Fibroblast of villous mesenchyme (primary cell): Measurements from ENCODE around the gene PSD2. TPM values are rescaled to one million over a fixed set of nuclear protein-coding genes. Genes with fewer than 3 reads are reported as not detected.
A peak's percentile ranks its signal among the peaks of the same experiment; 100 is the strongest.

Source experiments
- DNase-seq: peaks from one replicate; pipeline ENCODE4 v3.0.0-alpha.2; 2010; ENCODE audit warnings: low read depth
- H3K4me3 ChIP-seq: 2 replicates; pipeline ENCODE4 v1.5.1; 2011; ENCODE audit warnings: low read depth, mild to moderate bottlenecking, low read length
- total RNA-seq: library from RNA; depleted of rRNA; stranded (reverse); fragments of >200 nt; gene quantifications from 2 replicates; pipeline ENCODE4 v1.2.3, GENCODE V29; 2012
- TF ChIP-seq, protein P1 (sequence below): IDR thresholded peaks from 2 replicates; pipeline ENCODE4 v1.5.1; 2012; ENCODE audit warnings: low read depth, mild to moderate bottlenecking, low read length; ENCODE audit not compliant: insufficient read depth

The PSD2 gene
- total RNA-seq, 1 donor = not detected

DNA sequence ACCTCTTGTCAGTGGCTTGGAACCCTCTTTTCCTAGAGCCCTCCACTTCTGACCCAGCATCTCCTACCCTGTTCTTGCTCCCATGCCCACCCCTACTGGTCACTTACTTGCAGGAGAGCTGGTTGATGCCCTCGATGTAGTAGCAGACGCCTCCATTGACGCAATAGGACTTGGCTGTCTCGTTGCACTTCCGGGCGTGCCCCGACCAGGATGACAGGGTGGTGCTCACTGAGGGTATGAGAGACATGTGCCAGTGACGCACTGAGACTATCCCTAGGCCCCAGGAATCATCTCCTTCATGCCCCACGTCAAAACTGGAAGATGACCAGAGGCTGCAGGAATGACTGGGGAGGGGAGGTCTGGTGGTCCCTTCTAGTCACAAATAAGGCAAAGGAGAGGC is 76.0 kb downstream of the PSD2 start:
- H3K4me3 ChIP-seq = no peak overlapping the region
- no peak for DNase-seq
- TF ChIP-seq, protein P1, sequence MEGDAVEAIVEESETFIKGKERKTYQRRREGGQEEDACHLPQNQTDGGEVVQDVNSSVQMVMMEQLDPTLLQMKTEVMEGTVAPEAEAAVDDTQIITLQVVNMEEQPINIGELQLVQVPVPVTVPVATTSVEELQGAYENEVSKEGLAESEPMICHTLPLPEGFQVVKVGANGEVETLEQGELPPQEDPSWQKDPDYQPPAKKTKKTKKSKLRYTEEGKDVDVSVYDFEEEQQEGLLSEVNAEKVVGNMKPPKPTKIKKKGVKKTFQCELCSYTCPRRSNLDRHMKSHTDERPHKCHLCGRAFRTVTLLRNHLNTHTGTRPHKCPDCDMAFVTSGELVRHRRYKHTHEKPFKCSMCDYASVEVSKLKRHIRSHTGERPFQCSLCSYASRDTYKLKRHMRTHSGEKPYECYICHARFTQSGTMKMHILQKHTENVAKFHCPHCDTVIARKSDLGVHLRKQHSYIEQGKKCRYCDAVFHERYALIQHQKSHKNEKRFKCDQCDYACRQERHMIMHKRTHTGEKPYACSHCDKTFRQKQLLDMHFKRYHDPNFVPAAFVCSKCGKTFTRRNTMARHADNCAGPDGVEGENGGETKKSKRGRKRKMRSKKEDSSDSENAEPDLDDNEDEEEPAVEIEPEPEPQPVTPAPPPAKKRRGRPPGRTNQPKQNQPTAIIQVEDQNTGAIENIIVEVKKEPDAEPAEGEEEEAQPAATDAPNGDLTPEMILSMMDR = no peak

DNA sequence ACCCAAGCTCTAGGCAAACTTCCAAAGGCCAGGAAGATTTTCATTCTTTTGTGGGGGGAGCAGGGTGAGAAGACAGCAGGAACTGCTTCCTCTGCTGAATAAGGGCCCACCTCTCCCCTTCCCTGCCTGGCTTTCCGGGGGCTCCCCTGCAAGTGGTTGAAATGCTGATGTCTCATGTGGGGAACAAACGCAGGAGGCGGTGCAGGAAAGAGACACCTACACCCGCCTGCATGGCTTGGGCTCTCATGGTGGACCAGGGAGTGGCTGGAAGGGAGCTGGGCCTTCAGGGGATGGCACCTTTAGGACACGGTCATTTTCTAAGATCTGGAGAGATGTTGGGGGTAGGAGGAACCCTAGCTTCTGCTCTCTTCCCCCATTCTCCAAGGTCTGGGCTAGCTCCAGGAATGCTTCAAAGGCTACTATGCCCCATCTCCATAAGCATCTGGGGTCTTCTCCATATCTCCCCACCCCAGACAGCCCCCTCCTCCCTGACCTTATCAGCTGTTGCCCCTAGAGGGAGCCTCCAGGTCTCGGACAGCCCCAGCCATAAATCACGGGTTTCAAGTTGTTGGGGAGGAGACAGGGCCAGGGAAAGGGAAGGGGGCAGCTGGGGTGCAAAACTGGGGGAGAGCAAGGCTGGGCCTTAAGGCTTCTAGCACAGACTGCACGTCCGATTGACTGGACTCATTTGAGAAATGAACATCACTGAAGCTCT is 76.6 kb downstream of the PSD2 start:
- TF ChIP-seq, protein P1 = no peak
- no peak for DNase-seq
- H3K4me3 ChIP-seq = no peak overlapping the region

DNA sequence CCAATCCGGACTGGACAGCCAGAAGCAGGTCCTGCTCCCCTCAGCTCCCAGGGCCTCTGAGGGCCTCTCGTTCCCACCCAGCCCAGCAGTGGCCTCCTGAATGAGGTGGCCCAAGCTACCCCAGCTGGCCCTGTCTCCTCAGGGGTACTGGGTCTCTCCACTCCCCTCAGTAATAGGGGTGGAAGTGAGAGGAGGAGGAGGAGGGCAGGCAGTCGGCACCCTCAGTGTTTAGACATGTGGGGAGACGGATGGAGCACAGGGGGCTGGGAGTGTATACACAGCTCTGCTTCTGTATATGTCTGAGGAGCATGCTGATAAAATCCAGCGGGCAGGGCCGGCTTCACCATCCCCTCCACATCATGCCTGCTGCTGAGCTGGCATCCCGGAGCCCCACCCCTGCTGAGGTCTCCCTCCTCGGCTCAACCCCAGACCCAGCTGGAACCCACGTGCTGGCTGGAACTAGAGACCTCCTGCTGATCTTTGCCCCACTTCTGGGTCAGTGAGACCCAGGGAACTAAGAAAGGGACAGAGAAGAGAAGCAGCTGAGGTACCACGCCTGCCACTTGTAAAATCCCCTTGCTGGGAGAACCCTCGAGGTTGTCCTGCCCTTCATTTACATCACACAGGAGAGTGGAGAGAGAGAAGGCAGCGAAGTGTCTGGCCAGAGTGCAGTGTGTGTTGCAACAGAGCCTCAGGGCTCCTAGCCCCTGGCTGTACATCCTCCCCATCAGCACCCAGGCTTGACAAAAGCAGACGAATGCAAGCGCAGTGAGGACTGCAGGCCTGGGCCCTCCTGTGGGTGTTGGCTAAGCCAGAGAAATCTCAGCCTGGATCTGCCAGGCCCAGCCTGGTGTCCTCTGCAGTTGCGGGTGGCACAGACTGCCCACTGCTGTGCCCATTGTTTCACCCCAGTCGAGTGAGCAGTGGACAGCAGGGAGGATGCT is 77.5 kb downstream of the PSD2 start:
- TF ChIP-seq, protein P1 = no peak
- H3K4me3 ChIP-seq = no peak overlapping the region
- peak; percentile 23 for DNase-seq

DNA sequence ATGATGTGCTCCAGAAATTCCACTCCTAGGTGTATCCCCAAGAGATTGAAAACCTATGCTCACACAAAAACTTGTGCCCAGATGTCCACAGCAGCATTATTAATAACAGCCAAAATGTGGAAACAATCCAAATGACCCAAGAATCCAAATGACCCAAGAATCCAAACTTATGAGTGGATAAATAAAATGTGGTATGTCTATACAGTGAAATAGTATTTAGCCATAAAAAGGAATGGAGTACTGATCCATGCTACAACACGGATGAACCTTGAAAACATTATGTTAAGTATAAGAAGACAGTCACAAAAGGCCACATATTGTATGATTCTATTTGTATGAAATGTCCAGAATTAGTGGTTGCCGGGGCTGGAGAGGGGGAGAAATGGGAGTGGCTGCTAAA is 80.3 kb downstream of the PSD2 start:
- no peak overlapping the region for H3K4me3 ChIP-seq
- TF ChIP-seq, protein P1 = no peak
- no peak for DNase-seq

DNA sequence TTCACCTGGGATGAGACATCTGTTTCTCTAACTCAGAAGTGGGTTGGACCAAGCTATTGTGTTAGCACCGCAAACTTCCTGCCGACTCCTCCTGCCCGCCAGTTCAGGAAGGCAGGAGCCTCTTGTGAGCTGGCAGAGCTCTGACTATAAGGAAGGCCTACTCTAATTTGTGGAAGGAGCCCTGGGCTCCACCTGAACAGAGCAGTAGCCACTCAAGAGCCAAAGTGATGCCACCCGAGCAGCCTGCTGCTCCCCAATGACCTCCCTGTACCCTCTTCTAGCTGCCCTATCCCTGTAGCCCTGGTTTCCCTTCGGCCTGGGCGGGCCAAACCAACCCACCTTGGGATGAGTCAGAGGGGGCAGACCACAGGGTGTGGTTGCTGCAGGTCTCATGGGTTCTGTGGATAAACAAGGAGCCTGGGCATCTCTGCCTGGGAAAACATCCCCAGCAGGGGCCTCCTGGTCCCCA is 81.6 kb downstream of the PSD2 start:
- TF ChIP-seq, protein P1 = no peak
- no peak overlapping the region for H3K4me3 ChIP-seq
- DNase-seq = no peak

DNA sequence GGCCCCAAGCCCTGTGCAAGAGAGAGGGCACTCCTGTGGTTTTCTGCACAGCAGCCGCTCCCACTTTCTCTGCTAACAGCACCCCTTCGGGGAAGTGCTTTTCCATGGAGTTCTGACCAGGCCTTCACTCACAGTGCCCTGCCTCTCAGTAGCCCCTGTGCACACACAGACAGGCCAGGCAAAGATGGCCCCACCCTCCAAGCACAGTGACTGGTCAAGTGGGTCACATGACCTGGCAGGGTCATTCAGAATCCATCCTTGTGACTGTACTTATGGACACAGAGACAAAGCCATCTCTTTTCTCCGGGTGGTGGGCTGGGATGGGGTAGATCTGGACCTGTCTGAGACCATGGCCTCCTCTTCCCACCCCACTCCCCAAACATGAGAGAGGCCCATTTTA is 82.5 kb downstream of the PSD2 start:
- no peak for DNase-seq

More for the DNA sequence above, 82.5 kb downstream of the PSD2 start:
- H3K4me3 ChIP-seq = no peak overlapping the region
- TF ChIP-seq, protein P1 = no peak
